BJ (cell line): ENCODE data around the gene MED14. TPM values are rescaled to one million over a fixed set of nuclear protein-coding genes. Genes with fewer than 3 reads are reported as not detected.

Experiments used
- CTCF ChIA-PET: fragments of 350-600 bp; formaldehyde crosslinking; extraction: SDS; loops from one replicate; lab custom pipeline; 2021; ENCODE audit warnings: antibody characterized with exemption, inconsistent platforms; lab: Yijun Ruan, JAX
- POLR2A ChIA-PET: fragments of 300-600 bp; sonication (Branson Sonifier 250); formaldehyde crosslinking; extraction: SDS; loops from one replicate; lab custom pipeline; 2021; ENCODE audit warnings: antibody characterized with exemption; lab: Charles Lee
- DNase-seq: peaks from one replicate; pipeline ENCODE4 v3.0.0-alpha.2; 2011; ENCODE audit warnings: low read depth
- H3K27me3 ChIP-seq: 2 replicates; pipeline ENCODE4 v1.6.0; 2011; ENCODE audit warnings: low read length; ENCODE audit not compliant: control insufficient read depth, insufficient read depth
- H3K36me3 ChIP-seq: 2 replicates; pipeline ENCODE4 v1.5.1; 2011; ENCODE audit warnings: low read length; ENCODE audit not compliant: control insufficient read depth, insufficient read depth
- H3K4me3 ChIP-seq: 2 replicates; pipeline ENCODE4 v1.5.1; 2011; ENCODE audit warnings: low read depth, mild to moderate bottlenecking, control low read depth, low read length
- CTCF ChIP-seq: IDR thresholded peaks from 2 replicates; pipeline ENCODE4 v1.5.1; 2011; ENCODE audit warnings: low read depth, mild to moderate bottlenecking, control low read depth, inconsistent platforms, low read length, moderate library complexity; ENCODE audit not compliant: insufficient read depth
- polyA plus RNA-seq: library from polyadenylated mRNA; depleted of rRNA; stranded (reverse); fragments of >200 nt; gene quantifications from 2 replicates; pipeline ENCODE4 v1.2.3, GENCODE V29; 2011

MED14 gene
- polyA plus RNA-seq, 1 experiment: 25.9 TPM

- DNase-seq: no peak
- H3K36me3 ChIP-seq: no peaks in the 10 kb centered on the region
- no peak overlapping the region for H3K4me3 ChIP-seq
- POLR2A ChIA-PET: no interaction called here
- no peak for TF ChIP-seq CTCF
- CTCF ChIA-PET: interaction anchor here (3.7 kb wide), 1 partner anchor 140 kb away, joined by 25 read pairs; no protein-coding TSS in a partner anchor
- H3K27me3 ChIP-seq: no peaks in the 10 kb centered on the region
Observed at GRCh38 chrX:40653535-40653934, 81.8 kb downstream of the MED14 start.

- POLR2A ChIA-PET: no interaction called here
- Histone ChIP-seq H3K36me3 (no peaks in the 10 kb centered on the region), H3K27me3 (no peaks in the 10 kb centered on the region), H3K4me3 (no peak overlapping the region)
- CTCF ChIA-PET: interaction anchor here (1.1 to 3.7 kb wide), 4 partner anchors 10 to 272 kb away, joined by 3 to 25 read pairs (median 4); no protein-coding TSS in a partner anchor
- no peak for TF ChIP-seq CTCF
- DNase-seq: no peak
Observed at GRCh38 chrX:40652664-40653063, 82.7 kb downstream of the MED14 start.

GRCh38 chrX:40651620-40652223, 83.6 kb downstream of the MED14 start:
- CTCF ChIA-PET: interaction anchor here (0.5 to 3.7 kb wide), 12 partner anchors 11 to 580 kb away, joined by 3 to 25 read pairs (median 3); no protein-coding TSS in a partner anchor
- no peaks in the 10 kb centered on the region for H3K36me3 ChIP-seq

DNA sequence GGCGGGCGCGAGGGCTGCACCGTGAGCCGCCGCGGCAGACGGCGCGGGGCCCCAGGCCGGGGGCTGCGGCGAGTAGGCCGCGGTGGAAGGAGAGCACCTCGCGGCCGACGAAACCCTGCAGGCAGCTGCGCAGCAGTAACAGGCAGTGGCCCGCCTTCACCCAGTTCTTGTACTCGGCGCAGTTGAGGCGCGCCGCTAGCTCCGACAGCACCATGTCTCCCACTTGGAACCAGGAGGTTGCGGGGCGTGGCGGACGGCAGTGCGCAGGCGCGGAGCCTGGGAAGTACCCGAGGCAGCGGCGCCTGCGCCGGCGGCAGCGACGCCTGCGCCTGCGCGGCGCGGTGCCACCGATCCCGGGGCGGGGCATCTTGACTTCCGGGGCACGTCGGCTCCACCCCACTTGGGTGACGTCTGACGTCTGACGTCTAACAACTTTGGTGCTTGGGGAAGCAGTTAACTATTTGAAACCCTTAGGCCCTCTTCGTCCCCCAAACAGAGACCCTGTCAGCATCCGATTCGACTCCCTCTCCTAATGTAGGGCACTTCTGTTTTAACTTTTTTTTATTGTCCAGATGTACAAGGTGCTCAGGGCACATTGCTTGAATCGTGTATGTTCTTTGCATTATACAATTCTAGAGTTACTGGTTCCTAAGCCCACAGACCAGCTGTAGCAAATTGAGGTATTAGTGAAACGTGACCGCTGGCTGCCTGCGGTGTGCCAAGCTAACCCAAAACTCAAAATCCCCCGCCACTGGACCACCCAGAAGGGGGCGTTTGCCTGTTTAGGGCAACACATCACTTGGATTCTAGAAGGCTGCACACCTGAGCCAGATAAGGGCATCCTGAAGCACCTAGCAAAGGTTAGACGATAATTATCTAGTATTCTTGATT, 87.8 kb downstream of the MED14 start, which contains the start of gene CXorf38:
TSS of gene CXorf38 (minus strand) at position 255 of the 891 bp plus-strand sequence. CDS start at position 214, 41 bp downstream.
- Histone ChIP-seq H3K27me3 (no peaks in the 10 kb centered on the region), H3K36me3 (no peaks in the 10 kb centered on the region), H3K4me3 (peak within 1 kb of the TSS; percentile 78)
- no peak for TF ChIP-seq CTCF
- CTCF ChIA-PET: interaction anchor here (1.0 to 1.8 kb wide), 3 partner anchors 10 to 147 kb away, joined by 3 to 6 read pairs (median 3); no protein-coding TSS in a partner anchor
- peak; percentile 33 for DNase-seq
- POLR2A ChIA-PET: interaction anchor here (1.2 kb wide), 1 partner anchor 654 kb away, joined by 8 read pairs; no protein-coding TSS in a partner anchor

More at GRCh38 chrX:40651620-40652223, 83.6 kb downstream of the MED14 start:
- POLR2A ChIA-PET: interaction anchor here (0.6 to 0.7 kb wide), 2 partner anchors 41 to 519 kb away, joined by 3 read pairs; no protein-coding TSS in a partner anchor
- Histone ChIP-seq H3K4me3 (no peak overlapping the region), H3K27me3 (no peaks in the 10 kb centered on the region)
- TF ChIP-seq CTCF: peak; percentile 57
- DNase-seq: no peak
